ENCODE data around the gene KIRREL3.

DNA sequence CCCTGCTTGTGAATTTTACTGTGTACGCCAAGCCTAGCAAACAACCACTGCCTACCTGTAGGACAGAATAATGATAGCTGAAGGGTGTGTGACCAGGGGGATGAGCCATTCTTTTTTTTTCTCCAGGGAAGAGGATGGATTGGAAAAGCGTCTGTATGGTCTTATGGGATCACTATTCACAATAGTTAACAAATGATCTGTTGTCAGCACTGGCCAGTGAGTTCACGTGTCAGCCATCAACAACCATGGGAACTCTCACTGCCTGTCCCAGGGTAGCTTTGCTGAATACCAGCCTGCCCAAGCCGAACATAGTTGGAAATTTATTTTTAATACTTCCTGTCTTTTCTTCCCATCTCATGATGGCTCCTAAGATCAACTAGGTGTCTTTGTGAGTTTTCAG, 474.9 kb downstream of the KIRREL3 start:
- TF ChIP-seq, protein P1, sequence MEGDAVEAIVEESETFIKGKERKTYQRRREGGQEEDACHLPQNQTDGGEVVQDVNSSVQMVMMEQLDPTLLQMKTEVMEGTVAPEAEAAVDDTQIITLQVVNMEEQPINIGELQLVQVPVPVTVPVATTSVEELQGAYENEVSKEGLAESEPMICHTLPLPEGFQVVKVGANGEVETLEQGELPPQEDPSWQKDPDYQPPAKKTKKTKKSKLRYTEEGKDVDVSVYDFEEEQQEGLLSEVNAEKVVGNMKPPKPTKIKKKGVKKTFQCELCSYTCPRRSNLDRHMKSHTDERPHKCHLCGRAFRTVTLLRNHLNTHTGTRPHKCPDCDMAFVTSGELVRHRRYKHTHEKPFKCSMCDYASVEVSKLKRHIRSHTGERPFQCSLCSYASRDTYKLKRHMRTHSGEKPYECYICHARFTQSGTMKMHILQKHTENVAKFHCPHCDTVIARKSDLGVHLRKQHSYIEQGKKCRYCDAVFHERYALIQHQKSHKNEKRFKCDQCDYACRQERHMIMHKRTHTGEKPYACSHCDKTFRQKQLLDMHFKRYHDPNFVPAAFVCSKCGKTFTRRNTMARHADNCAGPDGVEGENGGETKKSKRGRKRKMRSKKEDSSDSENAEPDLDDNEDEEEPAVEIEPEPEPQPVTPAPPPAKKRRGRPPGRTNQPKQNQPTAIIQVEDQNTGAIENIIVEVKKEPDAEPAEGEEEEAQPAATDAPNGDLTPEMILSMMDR (IDR thresholded peaks at IDR 0.05), result no peak
- TF ChIP-seq POLR2AphosphoS5 (IDR thresholded peaks at IDR 0.05), result no peak
